Nucleus accumbens (tissue), 56 donors: ENCODE results near the gene DCAF10.
"Not testable (repeated sequence)": the region's sequence is repeated elsewhere in the genome, so short reads cannot be mapped to it uniquely, and the experiment has no call there.

Source experiments
- DNase-seq, 56 donors: peaks; one replicate each; lab custom pipeline; 2025; lab: John Stamatoyannopoulos, UW

The DCAF10 gene

DNA sequence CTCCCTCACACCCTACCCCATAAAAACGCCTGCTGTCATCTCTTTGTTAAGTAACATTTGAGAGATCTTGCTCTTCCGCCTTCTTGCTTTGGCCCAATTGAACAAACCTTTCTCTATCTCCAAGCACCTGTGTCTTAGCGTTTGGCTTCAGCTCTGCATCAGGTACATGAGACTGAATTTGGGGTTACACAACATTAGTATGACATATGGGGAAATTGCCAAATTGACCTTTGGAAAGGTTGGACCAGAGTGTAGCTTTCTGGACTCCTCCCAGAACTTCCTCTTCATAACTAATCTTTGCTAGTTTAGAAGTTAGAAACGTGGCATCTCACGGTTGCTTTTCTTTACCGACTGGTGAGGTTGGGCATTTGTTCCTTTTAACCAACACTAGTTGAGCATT lies 12.3 kb upstream of the DCAF10 start:
- DNase-seq = no peak

DNA sequence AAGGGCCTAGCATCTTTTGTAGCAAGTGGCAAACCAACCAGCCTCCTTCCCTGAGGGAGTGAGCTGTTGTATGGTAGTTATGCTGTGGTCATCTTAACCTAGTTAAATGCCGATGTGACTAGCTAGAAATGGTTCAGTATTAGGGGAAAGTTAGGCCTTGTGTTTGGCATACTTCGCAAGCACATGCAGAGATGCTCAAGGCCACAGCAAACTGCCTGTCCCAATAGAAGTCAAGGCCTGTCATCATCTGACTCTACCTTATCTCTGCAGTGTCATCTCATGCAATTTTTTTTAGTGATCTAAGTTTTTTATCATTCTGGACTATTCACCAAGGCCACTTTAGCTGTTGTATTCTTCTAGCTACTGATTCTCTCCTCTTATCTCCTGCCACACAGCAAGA lies 10.5 kb upstream of the DCAF10 start:
- DNase-seq = no peak

DNA sequence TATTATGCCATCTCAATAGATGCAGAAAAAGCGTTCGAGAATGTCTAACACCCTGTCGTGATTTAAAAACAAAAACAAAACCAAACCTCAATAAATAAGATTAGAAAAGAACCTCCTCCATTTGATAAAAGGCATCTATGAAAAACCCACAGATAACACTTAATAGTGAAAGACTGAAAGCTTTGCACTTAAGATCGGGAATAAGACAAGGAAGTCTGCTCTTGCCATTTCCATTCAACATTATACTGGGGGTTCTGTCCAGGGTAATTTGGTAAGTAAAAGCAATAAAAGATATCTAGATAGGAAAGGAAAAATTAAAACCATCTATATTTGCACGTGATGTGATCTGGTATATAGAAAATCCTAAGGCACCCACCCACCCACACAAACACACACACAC lies 8.5 kb upstream of the DCAF10 start:
- DNase-seq = no peak

DNA sequence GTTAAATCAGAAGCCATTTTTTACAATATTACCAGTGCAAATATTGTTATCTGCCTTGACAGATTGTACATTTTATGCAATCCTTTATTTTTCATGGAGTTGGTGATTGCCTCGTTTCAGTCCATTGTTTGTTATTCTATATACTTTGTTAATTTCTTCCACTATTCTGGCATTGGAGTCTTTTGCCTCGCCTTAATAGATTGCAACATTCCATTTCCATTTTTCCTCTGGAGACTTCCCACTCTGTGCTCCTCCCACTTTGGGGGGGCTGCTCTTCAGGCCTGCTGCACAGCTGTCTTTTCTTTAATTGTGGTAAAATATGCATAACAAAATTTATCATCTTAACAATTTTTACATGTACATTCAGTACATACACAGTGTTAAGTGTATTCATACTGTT lies 4.4 kb upstream of the DCAF10 start:
- DNase-seq = no peak

DNA sequence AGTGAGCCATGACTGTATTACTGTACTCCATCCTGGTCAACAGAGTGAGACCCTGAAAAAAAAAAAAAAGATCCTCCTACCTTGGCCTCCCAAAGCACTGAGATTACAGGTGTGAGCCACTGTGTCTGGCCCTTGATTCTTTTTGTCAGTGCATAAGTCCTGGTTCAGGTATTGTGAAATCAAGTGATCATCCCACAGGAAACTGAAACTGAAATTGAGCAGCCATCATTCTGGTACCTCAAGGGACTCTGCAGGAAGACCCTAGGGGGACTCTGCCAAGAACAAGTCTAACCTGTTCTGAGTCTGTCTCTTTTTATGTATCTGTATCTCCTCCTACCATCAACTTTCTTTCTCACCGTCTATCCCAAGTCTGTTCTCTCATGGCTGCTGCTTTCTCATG lies 1.9 kb upstream of the DCAF10 start:
- no peak for DNase-seq

DNA sequence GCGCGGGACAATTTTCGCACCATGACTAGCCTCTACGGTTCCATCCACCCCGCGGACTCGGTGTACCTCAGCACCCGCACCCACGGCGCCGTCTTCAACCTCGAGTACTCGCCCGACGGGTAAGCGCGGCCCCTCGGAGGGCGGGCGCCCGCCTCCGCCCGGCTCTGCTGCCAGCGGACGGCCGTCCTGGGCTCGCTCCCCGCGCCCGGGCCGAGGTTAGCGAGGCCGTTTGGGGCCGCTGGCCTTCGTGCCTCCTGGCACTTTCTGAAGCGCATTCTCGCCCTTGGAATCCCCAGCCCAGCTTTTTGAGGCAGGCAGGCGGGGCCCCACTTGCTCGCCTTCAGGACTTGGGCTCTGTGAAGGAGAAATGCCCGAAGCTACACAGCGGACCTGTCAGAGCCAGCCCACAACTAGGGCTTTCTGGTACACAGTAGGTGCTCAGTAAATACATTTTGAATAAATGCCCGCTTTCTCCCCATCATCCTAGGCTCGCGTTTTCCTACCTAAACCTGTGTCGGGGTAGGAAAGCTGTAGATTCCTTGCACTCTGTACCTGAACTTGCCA lies 772 bp downstream of the DCAF10 start:
- peak in 6 of 56 donors; percentile 3 to 46 (median 23) for DNase-seq

DNA sequence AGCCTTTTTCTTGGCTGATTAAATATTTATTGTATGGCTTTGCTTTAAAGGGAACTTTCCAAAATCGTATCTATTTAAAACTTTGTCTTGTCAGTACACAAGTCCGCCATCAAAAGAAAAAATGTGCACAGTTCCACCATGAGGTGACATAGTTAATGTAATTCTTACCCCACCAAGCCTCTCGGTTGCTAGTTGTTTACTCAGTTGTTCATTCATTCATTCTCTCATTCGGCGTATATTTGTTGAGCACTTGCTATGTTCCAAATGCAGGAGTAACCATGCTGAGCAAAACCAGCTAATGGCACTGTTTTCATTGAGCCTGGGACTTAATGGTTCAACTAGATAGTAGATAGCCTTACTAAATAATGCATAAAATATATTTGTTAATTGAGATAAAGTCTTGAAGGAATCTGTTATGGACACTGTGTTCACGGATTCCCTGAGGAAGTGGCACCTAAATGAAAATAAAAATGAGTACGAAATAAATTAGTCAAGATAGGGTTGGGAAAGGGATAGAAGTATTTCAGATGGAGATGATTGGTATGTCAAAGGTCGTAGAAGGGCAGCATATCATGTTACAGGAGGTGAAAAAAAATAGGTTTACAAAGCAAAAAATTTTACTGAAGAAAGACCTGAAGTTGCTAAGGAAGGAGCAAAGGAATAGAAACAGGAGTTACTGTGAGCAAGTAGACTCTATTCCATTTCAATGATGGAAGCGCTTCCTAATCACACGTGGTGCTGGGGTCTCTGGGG lies 1.5 kb downstream of the DCAF10 start:
- no peak for DNase-seq

DNA sequence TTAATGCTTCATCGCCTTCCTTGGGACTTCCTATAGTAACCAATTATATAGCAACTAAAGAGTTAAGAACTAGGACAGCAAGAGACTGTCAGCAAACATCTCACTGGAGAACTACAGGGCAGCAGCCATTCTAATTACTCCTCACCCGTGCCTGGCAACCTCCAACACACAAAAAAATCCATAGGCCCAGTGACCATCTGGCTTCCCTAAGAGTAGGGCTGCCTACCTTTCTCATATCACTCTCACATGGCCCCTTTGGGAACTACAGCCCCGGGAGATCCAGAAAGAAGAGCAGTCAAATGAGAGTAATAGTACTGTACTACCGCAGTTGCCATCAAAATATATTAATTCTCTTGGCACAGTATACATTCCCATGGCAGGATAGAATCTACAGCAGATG lies 5.7 kb downstream of the DCAF10 start:
- DNase-seq = no peak

DNA sequence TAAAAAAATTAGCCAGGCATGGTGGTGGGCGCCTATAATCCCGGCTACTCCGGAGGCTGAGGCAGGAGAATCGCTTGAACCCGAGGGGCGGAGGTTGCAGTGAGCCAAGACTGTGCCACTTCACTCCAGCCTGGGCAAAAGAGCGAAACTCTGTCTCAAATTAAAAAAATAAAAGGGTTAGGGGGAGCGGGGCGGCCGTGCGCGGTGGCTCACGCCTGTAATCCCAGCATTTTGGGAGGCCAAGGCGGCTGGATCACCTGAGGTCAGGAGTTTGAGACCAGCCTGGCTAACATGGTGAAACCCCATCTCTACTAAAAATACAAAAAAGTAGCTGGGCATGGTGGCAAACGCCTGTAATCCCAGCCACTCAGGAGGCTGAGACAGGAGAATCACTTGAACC lies 9.1 kb downstream of the DCAF10 start:
- not testable (repeated sequence) for DNase-seq

DNA sequence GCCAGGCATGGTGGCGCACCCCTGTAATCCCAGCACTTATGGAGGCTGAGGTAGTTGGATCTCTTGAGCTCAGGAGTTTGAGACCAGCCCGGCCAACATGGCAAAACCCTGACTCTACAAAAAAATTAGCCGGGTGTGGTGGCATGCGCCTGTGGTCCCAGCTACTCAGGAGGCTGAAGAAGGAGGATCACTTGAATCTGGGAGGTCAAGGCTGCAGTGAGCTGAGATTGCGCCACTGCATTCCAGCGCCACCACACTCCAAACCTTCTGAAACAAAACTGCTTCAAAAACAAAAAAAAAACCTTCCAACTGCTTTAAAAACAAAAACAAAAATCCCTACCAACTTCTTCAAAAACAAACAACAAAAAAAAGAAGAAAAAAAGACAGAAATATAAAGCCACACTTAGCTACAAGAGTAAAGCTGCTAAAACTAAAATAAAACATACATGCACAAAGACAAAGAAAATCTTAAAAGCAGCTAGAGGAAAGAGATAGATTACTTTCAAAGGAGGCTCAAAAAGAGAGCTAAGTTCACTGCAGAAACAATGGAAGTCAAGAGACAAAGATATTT lies 11.4 kb downstream of the DCAF10 start:
- no peak for DNase-seq

DNA sequence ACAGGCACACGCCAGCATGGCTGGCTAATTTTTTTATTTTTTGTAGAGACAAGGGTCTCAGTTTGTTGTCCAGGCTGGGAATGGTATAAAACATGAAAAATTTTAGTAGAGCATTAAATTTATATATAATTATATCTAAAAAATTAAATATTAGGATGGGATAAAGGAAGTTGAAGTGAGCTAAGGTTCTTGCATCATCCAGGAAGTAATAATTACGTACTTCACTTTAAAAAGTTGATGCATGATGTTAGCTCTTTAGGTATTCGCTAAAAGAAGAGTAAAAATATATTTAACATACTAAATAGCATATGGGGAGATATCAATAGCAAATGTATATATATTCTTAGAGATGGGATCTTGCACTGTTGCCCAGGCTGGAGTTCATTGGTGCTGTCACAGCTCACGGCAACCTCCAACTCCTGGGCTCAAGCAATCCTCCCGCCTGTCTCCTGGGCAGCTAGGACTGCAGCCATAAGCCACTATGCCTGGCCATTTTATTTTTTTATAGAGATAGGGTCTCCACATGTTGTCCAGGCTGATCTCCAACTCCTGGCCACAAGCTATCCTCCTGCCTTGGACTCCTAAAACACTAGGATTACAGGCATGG lies 12.3 kb downstream of the DCAF10 start:
- no peak for DNase-seq

DNA sequence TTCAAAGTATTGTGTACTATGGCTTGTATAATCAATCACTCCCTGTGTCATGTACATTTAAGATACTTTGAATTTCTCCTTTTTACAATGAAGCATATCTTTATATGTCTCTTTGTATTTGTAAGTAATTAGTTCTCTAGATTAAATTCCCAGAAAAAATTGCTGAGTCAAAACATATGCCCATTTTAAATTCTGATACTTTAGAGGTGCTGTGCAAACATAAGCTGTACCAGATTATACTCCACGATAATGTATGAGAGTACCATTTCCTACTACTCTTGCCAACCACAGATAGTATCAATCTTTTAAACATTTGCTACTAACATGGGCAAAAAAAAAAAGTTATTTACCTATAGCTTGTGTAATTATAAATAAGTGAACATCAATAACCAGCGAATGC lies 18.3 kb downstream of the DCAF10 start:
- DNase-seq = no peak

DNA sequence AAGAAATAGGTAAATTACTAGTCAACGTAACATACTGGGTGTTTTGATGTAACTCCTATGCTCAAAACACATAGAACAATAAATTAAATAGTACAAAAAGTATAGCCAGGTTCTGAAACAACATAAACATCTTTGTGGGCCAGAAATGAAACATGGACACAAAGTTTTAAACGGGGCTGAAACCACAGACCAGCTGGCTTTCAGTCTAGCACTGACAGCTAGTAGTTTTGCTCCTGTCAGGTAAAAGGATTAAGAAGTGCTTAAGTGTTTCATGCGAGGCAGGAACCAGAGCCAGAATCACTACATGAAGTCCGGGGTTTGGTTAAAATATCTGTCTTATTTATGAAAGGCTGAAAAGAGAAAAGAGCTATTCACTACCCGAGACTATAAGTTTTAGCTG lies 19.5 kb downstream of the DCAF10 start:
- no peak for DNase-seq

DNA sequence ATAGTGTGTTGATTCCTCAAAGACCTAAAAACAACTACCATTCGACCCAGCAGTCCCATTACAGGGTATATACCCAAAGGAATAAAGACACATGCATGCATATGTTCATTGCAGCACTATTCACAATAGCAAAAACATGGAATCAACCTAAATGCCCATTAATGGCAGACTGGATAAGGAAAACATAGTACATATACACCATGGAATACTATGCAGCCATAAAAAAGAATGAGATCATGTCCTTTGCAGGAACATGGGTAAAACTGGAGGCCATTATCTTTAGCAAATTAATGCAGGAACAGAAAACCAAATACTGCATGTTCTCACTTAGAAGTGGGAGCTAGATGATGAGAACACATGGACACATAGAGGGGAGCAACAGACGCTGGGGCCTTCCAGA lies 24.6 kb downstream of the DCAF10 start:
- not testable (repeated sequence) for DNase-seq

DNA sequence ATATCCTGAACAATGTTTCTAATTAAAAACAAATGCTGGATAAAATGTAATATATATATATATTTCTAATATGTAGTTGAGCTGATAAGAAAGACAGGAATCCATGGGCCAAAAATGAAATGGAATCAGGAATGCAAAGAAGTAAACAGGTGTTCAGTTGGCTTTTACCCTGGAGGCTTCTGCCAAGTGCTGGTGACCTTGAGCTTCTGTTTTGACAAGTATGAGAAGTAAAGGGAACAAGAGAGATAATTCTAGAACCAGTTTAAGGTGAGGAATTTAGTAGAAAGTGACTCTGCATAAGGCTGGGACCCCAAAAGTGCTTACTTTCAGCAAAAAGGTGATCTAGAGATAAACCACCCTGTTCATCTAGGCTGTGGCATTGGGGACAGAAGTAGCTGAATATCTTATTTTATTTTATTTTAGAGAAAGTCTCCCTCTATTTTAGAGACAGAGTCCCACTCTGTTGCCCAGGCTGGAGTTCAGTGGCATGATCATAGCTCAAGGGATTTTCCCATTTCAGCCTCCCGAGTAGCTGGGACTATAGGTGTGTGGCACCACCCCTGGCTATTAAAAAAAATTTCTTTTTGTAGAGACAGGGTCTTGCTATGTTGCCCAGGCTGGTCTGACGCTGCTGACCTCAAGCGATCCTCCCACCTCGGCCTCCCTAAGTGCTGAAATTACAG lies 27.0 kb downstream of the DCAF10 start:
- DNase-seq = no peak

DNA sequence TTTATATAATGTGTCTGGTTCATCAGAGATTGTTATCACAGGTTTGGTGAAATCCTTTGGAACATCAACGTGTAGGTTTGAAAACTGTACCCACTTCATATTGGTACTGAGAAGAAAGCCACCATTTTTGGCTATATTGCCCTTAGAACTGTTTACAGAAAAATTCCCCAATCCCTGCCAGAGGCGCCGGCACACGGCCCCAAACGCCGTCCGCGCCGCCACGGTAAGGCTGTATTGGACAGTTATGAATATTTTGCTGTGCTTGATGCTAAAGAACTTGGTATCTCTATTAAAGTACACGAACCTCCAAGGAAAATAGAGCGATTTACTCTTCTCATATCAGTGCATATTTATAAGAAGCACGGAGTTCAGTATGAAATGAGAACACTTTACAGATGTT lies 35.2 kb downstream of the DCAF10 start:
- DNase-seq = no peak

DNA sequence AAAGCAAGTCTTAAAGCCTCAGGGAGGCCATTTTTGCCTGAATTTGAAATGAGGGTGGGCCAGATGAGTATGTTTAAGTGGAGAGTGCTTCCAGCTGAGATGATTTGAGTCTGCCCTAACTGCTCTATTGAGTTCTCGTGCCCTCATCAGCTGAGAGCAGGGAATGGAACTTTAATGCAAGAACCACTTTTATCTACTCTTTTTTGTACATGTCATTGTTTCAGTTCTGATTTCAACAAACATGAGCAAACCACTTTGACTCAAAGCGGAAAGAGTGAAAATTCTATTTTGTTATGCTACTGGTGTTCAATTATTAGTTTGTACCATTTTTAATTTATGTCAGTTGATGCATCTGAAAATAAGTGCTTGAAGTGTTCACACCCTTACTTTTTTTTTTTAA lies 35.8 kb downstream of the DCAF10 start:
- no peak for DNase-seq

DNA sequence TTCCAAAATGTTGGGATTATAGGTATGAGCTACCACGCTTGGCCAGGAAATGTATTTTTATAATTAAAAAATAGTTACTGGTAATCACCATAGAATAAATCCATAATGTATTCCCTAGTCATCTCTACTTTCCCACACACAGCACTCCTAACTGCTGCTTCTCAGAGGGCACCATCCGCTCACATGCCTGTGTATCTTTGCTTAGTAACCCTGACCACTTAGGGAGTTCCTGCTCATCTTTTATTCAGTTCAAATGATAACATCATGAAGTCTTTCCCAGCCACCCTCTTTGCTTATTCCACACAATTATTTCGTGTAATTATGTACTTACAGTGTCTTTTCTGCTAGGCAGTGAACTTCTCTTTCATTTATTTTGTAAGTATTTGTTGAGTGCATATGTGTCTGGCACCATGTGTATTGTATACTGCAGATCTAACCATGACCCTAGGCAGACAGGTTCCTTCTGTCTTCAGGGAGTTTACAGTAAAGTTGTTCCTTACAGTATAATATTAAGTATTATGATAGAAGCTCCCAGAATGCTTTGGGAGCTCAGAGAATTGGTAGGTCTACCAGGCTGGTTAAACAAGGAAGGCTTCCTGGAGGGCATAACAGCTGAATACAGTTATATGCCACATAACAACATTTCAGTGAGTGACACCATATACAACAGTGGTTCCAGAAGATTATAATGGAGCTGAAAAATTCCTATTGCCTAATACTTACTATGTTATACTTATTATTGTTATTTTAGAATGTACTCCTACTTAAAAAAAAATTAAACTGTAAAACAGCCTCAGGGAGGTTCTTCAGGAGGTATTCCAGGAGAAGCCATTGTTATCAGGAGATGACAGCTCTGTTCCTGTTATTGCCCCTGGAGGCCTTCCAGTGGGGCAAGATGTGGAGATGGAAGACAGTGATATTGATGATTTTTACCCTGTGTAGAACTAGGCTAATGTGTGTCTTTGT lies 39.2 kb downstream of the DCAF10 start:
- no peak for DNase-seq

DNA sequence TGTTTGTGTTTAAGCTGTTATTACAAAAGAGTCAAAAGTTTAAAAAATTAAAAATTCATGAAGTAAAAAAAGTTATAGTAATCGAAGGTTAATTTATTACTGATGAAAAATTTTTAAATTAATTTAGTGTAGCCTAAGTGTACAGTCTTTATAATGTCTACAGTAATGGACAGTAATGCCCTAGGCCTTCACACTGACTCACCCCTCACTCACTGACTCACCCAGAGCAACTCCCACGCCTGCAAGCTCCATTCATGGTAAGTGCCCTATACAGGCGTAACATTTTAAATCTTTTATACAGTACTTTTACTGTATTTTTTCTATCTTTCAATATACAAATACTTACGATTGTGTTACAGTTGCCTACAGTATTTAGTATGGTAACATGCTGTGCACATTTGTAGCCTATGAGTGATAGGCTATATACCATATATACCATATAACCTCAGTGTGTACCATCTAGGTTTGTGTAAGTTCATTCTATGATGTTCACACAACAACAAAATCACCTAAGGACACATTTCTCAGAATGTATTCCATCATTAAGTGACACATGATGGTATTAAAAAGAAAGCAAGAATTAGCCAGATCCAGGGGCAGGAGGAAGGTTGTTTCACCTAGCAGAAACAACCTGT lies 40.1 kb downstream of the DCAF10 start:
- DNase-seq = no peak

DNA sequence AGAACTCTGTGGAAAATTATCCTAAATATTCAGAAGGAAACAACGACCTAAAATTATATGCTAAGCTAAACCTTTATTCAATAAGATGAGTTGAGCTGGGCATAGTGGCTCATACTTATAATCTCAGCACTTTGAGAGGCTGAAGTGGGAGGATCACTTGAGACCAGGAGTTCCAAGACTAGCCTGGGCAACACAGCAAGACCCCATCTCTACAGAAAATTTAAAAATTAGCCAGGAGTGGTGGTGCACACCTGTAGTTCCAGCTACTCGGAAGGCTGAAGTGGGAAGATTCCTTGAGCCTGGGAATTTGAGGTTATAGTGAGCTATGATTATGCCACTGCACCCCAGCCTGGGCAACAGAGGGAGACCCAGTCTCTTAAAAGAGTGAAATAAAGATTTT lies 51.6 kb downstream of the DCAF10 start:
- no peak for DNase-seq
